BJ (cell line): ENCODE data around the gene GABPB1. TPM values are rescaled to one million over a fixed set of nuclear protein-coding genes. Genes with fewer than 3 reads are reported as not detected.

Experiments
- CTCF ChIA-PET: fragments of 350-600 bp; formaldehyde crosslinking; extraction: SDS; loops from one replicate; lab custom pipeline; 2021; ENCODE audit warnings: antibody characterized with exemption, inconsistent platforms; lab: Yijun Ruan, JAX
- POLR2A ChIA-PET: fragments of 300-600 bp; sonication (Branson Sonifier 250); formaldehyde crosslinking; extraction: SDS; loops from one replicate; lab custom pipeline; 2021; ENCODE audit warnings: antibody characterized with exemption; lab: Charles Lee
- DNase-seq: peaks from one replicate; pipeline ENCODE4 v3.0.0-alpha.2; 2011; ENCODE audit warnings: low read depth
- H3K27me3 ChIP-seq: 2 replicates; pipeline ENCODE4 v1.6.0; 2011; ENCODE audit warnings: low read length; ENCODE audit not compliant: control insufficient read depth, insufficient read depth
- H3K36me3 ChIP-seq: 2 replicates; pipeline ENCODE4 v1.5.1; 2011; ENCODE audit warnings: low read length; ENCODE audit not compliant: control insufficient read depth, insufficient read depth
- H3K4me3 ChIP-seq: 2 replicates; pipeline ENCODE4 v1.5.1; 2011; ENCODE audit warnings: low read depth, mild to moderate bottlenecking, control low read depth, low read length
- polyA plus RNA-seq: library from polyadenylated mRNA; depleted of rRNA; stranded (reverse); fragments of >200 nt; gene quantifications from 2 replicates; pipeline ENCODE4 v1.2.3, GENCODE V29; 2011
- TF ChIP-seq, protein P1 (sequence below): IDR thresholded peaks from 2 replicates; pipeline ENCODE4 v1.5.1; 2011; ENCODE audit warnings: low read depth, mild to moderate bottlenecking, control low read depth, inconsistent platforms, low read length, moderate library complexity; ENCODE audit not compliant: insufficient read depth

The GABPB1 gene
- polyA plus RNA-seq, 1 experiment = 17.1 TPM

DNA sequence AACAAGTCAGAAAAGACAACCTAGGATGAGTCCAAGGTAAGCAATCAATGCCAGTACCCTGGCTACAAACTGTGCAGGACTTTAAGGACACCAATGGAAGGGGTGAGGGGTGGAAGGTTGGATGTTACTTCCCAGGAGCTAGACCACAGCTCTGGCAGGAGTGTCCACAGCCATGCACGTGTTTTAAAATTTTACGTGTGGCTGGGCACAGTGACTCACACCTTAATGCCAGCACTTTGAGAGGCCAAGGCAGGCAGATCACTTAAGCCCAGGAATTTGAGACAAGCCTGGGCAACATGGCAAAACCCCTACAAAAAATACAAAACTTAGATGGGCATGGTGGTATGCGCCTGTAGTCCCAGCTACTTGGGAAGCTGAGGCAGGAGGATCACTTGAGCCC, 74.7 kb downstream of the GABPB1 start:
- TF ChIP-seq, protein P1, sequence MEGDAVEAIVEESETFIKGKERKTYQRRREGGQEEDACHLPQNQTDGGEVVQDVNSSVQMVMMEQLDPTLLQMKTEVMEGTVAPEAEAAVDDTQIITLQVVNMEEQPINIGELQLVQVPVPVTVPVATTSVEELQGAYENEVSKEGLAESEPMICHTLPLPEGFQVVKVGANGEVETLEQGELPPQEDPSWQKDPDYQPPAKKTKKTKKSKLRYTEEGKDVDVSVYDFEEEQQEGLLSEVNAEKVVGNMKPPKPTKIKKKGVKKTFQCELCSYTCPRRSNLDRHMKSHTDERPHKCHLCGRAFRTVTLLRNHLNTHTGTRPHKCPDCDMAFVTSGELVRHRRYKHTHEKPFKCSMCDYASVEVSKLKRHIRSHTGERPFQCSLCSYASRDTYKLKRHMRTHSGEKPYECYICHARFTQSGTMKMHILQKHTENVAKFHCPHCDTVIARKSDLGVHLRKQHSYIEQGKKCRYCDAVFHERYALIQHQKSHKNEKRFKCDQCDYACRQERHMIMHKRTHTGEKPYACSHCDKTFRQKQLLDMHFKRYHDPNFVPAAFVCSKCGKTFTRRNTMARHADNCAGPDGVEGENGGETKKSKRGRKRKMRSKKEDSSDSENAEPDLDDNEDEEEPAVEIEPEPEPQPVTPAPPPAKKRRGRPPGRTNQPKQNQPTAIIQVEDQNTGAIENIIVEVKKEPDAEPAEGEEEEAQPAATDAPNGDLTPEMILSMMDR = no peak
- ChIA-PET CTCF (interaction anchor here (0.5 kb wide), 1 partner anchor 12 kb away, joined by 4 read pairs; no protein-coding TSS in a partner anchor), POLR2A (no interaction called here)
- H3K27me3 ChIP-seq = no peaks in the 10 kb centered on the region
- no peak overlapping the region for H3K4me3 ChIP-seq
- no peak for DNase-seq
- H3K36me3 ChIP-seq = no peaks in the 10 kb centered on the region

DNA sequence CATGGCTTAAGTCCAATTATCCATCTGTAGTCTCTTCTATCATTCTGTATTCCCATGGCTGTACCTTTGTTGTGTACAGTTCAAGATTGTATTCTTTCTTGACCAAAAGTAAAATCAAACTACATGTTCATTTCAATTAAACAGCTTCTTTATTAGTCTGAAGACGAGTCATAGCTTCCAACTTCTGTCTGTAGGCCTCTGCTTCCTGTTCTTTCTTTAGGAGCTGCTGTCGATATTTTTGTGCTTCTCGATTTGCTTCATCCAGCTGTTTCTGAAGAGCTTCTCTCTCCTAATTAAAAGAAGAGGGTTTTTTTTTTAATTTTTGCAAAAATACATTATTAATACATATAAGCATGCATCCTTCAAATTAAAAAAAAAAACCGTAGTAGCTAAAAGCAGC, 76.5 kb downstream of the GABPB1 start:
- H3K27me3 ChIP-seq = no peaks in the 10 kb centered on the region
- ChIA-PET POLR2A (no interaction called here), CTCF (interaction anchor here (0.6 to 0.7 kb wide), 2 partner anchors 9 to 16 kb away, joined by 3 read pairs; no protein-coding TSS in a partner anchor)
- DNase-seq = no peak
- TF ChIP-seq, protein P1 = no peak
- no peak overlapping the region for H3K4me3 ChIP-seq
- no peaks in the 10 kb centered on the region for H3K36me3 ChIP-seq

DNA sequence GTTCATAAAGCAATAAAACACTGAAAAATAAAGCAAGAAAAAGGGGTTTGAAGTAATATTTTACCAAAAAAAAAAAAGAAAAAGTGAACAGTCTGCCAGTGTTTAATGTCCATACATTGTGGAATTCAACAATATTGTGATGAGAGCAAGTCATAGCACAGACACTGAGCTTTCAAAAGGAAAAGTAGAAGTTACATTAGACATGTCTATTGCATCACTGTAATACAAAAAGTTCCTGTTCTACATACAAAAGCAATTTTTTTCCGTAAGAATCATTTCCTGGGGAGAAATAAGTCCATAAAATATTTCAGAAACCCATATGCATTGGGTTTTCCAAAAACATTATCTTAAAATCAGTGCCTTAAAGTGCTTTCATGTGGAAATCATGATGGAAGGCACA, 77.6 kb downstream of the GABPB1 start:
- CTCF ChIA-PET = no interaction called here
- Histone ChIP-seq H3K4me3 (no peak overlapping the region), H3K36me3 (no peaks in the 10 kb centered on the region), H3K27me3 (no peaks in the 10 kb centered on the region)
- DNase-seq = no peak
- POLR2A ChIA-PET = no interaction called here
- TF ChIP-seq, protein P1 = no peak

DNA sequence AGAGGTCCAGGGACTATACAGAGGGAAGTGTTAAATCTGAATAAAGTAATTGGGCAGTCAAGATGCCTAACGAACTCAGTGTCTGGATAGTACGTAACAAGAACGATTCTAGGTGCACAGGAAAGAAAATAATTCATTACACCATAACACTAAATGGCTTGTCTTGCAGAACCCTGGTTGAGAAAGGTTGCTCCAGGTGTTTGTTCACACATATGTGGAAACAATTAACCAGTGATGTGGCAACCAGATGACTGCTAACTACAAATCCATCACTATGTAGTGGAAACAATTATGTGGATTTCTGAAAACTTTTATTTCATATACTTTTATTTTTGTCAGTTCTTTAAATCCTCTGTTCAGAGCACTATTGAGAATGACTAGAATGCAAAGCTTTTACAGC, 79.1 kb downstream of the GABPB1 start:
- Histone ChIP-seq H3K4me3 (no peak overlapping the region), H3K27me3 (no peaks in the 10 kb centered on the region), H3K36me3 (no peaks in the 10 kb centered on the region)
- ChIA-PET POLR2A (no interaction called here), CTCF (no interaction called here)
- TF ChIP-seq, protein P1 = no peak
- no peak for DNase-seq

DNA sequence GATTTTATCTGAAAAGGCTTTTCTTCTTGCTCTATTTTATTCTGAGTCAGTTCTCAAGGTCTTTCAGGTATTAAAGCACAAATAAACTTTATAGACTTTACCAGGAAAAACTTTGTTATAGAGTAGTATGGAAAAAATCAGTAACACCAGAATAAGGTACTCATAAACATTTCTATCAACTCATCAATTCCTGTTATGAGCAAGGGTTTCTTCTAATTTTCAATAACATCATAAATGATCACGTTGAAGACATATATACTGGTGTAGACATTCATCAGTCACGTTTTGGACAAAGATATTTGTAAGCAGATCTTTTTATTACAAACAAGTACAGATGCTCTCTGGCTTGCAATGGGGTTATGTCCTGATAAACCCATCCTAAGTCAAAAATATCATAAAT, 79.9 kb downstream of the GABPB1 start:
- H3K4me3 ChIP-seq = no peak overlapping the region
- no peak for DNase-seq
- POLR2A ChIA-PET = no interaction called here
- H3K36me3 ChIP-seq = no peaks in the 10 kb centered on the region
- no peaks in the 10 kb centered on the region for H3K27me3 ChIP-seq
- TF ChIP-seq, protein P1 = no peak
- CTCF ChIA-PET = no interaction called here
